ENCODE results near the gene IDH3B. TPM values are rescaled to one million over a fixed set of nuclear protein-coding genes. Genes with fewer than 3 reads are reported as not detected.
A peak's percentile ranks its signal among the peaks of the same experiment; 100 is the strongest.

IDH3B gene
- total RNA-seq, 4 donors from 2014 or later: 126 to 161 (median 141) TPM

GRCh38 chr20:2640260-2640659 lies 23.8 kb downstream of the IDH3B start:
- Histone ChIP-seq H3K9me3 (no peaks in the 10 kb centered on the region), H3K27ac (no peak overlapping the region), H3K4me3 (replicated peaks in 1 of 3) (no peak overlapping the region), H3K4me1 (no peaks in the 10 kb centered on the region), H3K36me3 (no peaks in the 10 kb centered on the region), H3K27me3 (no peaks in the 10 kb centered on the region)
- WGBS, 2 donors: 0 to 46% methylated on average over 1 of the region's 1 CpG
- no peak for TF ChIP-seq POLR2A (IDR thresholded peaks at IDR 0.05)
- no peak for TF ChIP-seq CTCF (IDR thresholded peaks at IDR 0.05)
- intact Hi-C loops (cut with DNase I): loop anchor here (5.0 kb wide), 1 partner anchor 113 kb away; no protein-coding TSS in a partner anchor
- DNase-seq: no peak

GRCh38 chr20:2637246-2637645 lies 26.8 kb downstream of the IDH3B start:
- H3K36me3 ChIP-seq: no peaks in the 10 kb centered on the region
- TF ChIP-seq POLR2A (IDR thresholded peaks at IDR 0.05): no peak
- no peak for TF ChIP-seq CTCF (IDR thresholded peaks at IDR 0.05)
- 75 to 90% methylated on average over 6 of the region's 6 CpGs for WGBS, 2 donors
- intact Hi-C loops (cut with DNase I): no loop called here
- no peak overlapping the region for H3K27ac ChIP-seq
- no peak overlapping the region for H3K4me3 ChIP-seq (replicated peaks in 1 of 3)
- no peak for DNase-seq
- H3K4me1 ChIP-seq: no peaks in the 10 kb centered on the region
- no peaks in the 10 kb centered on the region for H3K27me3 ChIP-seq
- no peaks in the 10 kb centered on the region for H3K9me3 ChIP-seq

GRCh38 chr20:2633381-2633780 lies 30.6 kb downstream of the IDH3B start:
- intact Hi-C loops (cut with DNase I): no loop called here
- H3K4me1 ChIP-seq: no peaks in the 10 kb centered on the region
- H3K9me3 ChIP-seq: no peaks in the 10 kb centered on the region
- H3K36me3 ChIP-seq: no peaks in the 10 kb centered on the region
- no peak overlapping the region for H3K4me3 ChIP-seq (replicated peaks in 1 of 3)
- DNase-seq: no peak
- TF ChIP-seq CTCF (IDR thresholded peaks at IDR 0.05) (no peak), POLR2A (IDR thresholded peaks at IDR 0.05) (no peak)
- 0 to 38% methylated on average over 1 of the region's 1 CpG for WGBS, 2 donors
- no peak overlapping the region for H3K27ac ChIP-seq
- no peaks in the 10 kb centered on the region for H3K27me3 ChIP-seq

GRCh38 chr20:2631228-2631627 lies 32.8 kb downstream of the IDH3B start:
- TF ChIP-seq POLR2A (IDR thresholded peaks at IDR 0.05): no peak
- no peaks in the 10 kb centered on the region for H3K36me3 ChIP-seq
- WGBS, 2 donors: 16 to 32% methylated on average over 1 of the region's 1 CpG

GRCh38 chr20:2626853-2627541 lies 37.0 kb downstream of the IDH3B start:
- no peak overlapping the region for H3K27ac ChIP-seq
- no peaks in the 10 kb centered on the region for H3K36me3 ChIP-seq
- TF ChIP-seq POLR2A (IDR thresholded peaks at IDR 0.05): no peak
- no peak for TF ChIP-seq CTCF (IDR thresholded peaks at IDR 0.05)
- peak; percentile 8 to 30 for DNase-seq
- 67 to 72% methylated on average over 9 of the region's 9 CpGs for WGBS, 2 donors
- no peaks in the 10 kb centered on the region for H3K9me3 ChIP-seq
- H3K27me3 ChIP-seq: no peaks in the 10 kb centered on the region
- intact Hi-C loops (cut with DNase I): no loop called here
- H3K4me1 ChIP-seq: no peaks in the 10 kb centered on the region
- no peak overlapping the region for H3K4me3 ChIP-seq (replicated peaks in 1 of 3)

More at GRCh38 chr20:2631228-2631627, 32.8 kb downstream of the IDH3B start:
- Histone ChIP-seq H3K9me3 (no peaks in the 10 kb centered on the region), H3K27ac (no peak overlapping the region), H3K4me3 (replicated peaks in 1 of 3) (no peak overlapping the region), H3K4me1 (no peaks in the 10 kb centered on the region), H3K27me3 (no peaks in the 10 kb centered on the region)
- DNase-seq: no peak
- intact Hi-C loops (cut with DNase I): no loop called here
